Adrenal gland (tissue), 12 donors: ENCODE results near the gene HSPA9. TPM values are rescaled to one million over a fixed set of nuclear protein-coding genes. Genes with fewer than 3 reads are reported as not detected.
A peak's percentile ranks its signal among the peaks of the same experiment; 100 is the strongest.

Experiments
- DNase-seq, 7 donors: peaks; one replicate each; pipeline ENCODE4 v3.0.0-alpha.2; 2019 to 2020
- H3K27ac ChIP-seq, 5 donors: fragments of 200-600 bp; sonication (generic) in 4 of 5; 1 replicate in 3 of 5; 2 replicates in 2 of 5; pipeline versions ENCODE4 v1.5.1 to v1.8.0; 2016 to 2020; ENCODE audit warnings: mild to moderate bottlenecking in 1 of 5
- H3K27me3 ChIP-seq: fragments of 200-600 bp; 2 replicates; pipeline ENCODE4 v1.8.0; 2021
- H3K36me3 ChIP-seq, 2 donors: fragments of 200-600 bp; replicated peaks in 1 of 2; 1 replicate in 1 of 2; 2 replicates in 1 of 2; pipeline versions ENCODE4 v1.5.1 to v1.8.0; 2018 to 2022
- H3K4me1 ChIP-seq, 2 donors: fragments of 200-600 bp; replicated peaks in 1 of 2; 1 replicate in 1 of 2; 2 replicates in 1 of 2; pipeline versions ENCODE4 v1.5.1 to v1.8.0; 2018 to 2021
- H3K4me3 ChIP-seq, 4 donors: fragments of 200-600 bp; sonication (generic) in 3 of 4; one replicate each; pipeline ENCODE4 v1.5.1; 2016 to 2018
- H3K9me3 ChIP-seq, 3 donors: fragments of 200-600 bp; sonication (generic) in 1 of 3; replicated peaks in 1 of 3; 1 replicate in 2 of 3; 2 replicates in 1 of 3; pipeline versions ENCODE4 v1.5.1 to v1.8.0; 2016 to 2021
- CTCF ChIP-seq, 6 experiments: fragments of 450-650 bp in 4 of 6; fragments of 200-600 bp in 2 of 6; sonication (generic) in 1 of 6; IDR thresholded peaks; 1 replicate in 5 of 6; 2 replicates in 1 of 6; pipeline versions ENCODE4 v1.5.1 to v1.8.0; 2016 to 2021; ENCODE audit warnings: antibody characterized with exemption in 6 of 6, mild to moderate bottlenecking in 2 of 6, moderate library complexity in 1 of 6
- POLR2A ChIP-seq, 2 donors: fragments of 450-650 bp; IDR thresholded peaks; one replicate each; pipeline ENCODE4 v1.6.1; 2017; ENCODE audit warnings: antibody characterized with exemption in 2 of 2, mild to moderate bottlenecking in 2 of 2, moderate library complexity in 1 of 2
- WGBS, 4 donors: extraction: QIAGEN DNeasy Blood & Tissue Kit in 2 of 4; methylation state at CpG; one replicate each; pipeline versions ENCODE4 v1.1.5 to v1.1.7; 2013 to 2017; 5-methylcytosine and 5-hydroxymethylcytosine counted together
- intact Hi-C, 2 donors: fragments of 100-400 bp; cut with DNase I; formaldehyde crosslinking; loops; one replicate each; pipeline versions ENCODE4 v1.14.1 to v1.15.0; 2022 to 2023
- polyA plus RNA-seq, 3 donors: library from polyadenylated mRNA; stranded (reverse); fragments of 200-250 nt in 2 of 3; fragments of 350-450 nt in 1 of 3; fragmentation: Illumina TruSeq in 1 of 3; extraction: RNeasy Lipid Tissue Mini Kit (QIAGEN cat#74804) in 1 of 3; gene quantifications; one replicate each; pipeline ENCODE4 v1.2.3, GENCODE V29; 2013 to 2014
- total RNA-seq, 9 donors: library from RNA; depleted of rRNA in 4 of 9; stranded (reverse); fragments of >200 nt in 4 of 9; fragments of 120-200 nt in 1 of 9; fragmentation: NEBNext Ultra II Directional in 1 of 9; extraction: Animal tissue kit (Norgen Biotek cat#: 25700) in 1 of 9; gene quantifications; one replicate each; pipeline versions ENCODE4 v1.1.0 to v1.2.4, GENCODE V29; 2013 to 2023
- donor health status: healthy with polysubstance abuse.
- donor health status: Bipolar disorder and iron deficiency.
- donor health status: DM: yes; HTN: yes; CAD: no.
- donor health status: DM: no; HTN: no; CAD: no.
- donor health status: DM: no; HTN: no; CAD: no.
- donor health status: DM: yes; HTN: yes; CAD: no.

The HSPA9 gene
- total and polyA plus RNA-seq, 12 donors: 92.3 to 1,206 (median 501) TPM

- peak overlapping the region; percentile 96 to 100 (median 99) for H3K27ac ChIP-seq
- DNase-seq: no peak
- no peaks in the 10 kb centered on the region for H3K36me3 ChIP-seq
- no peaks in the 10 kb centered on the region for H3K9me3 ChIP-seq
- peaks cover 48 to 77% of the 10 kb centered on the region in 2 donors for H3K4me1 ChIP-seq
- intact Hi-C loops: loop anchor here in 1 of 2 donors (5.0 kb wide), 1 partner anchor 86 kb away; no protein-coding TSS in a partner anchor
- WGBS, 4 donors: 0% methylated on average over 7 to 12 of the region's 12 CpGs
- H3K27me3 ChIP-seq: no peaks in the 10 kb centered on the region
- TF ChIP-seq POLR2A (IDR thresholded peaks at IDR 0.05) (peak; percentile 74 to 86), CTCF (IDR thresholded peaks at IDR 0.05) (peak in 1 of 6 experiments; percentile 21)
- H3K4me3 ChIP-seq: peak overlapping the region; percentile 46 to 96 (median 76)
Measured at GRCh38 chr5:138543730-138544104, 31.5 kb downstream of the HSPA9 start.

DNA sequence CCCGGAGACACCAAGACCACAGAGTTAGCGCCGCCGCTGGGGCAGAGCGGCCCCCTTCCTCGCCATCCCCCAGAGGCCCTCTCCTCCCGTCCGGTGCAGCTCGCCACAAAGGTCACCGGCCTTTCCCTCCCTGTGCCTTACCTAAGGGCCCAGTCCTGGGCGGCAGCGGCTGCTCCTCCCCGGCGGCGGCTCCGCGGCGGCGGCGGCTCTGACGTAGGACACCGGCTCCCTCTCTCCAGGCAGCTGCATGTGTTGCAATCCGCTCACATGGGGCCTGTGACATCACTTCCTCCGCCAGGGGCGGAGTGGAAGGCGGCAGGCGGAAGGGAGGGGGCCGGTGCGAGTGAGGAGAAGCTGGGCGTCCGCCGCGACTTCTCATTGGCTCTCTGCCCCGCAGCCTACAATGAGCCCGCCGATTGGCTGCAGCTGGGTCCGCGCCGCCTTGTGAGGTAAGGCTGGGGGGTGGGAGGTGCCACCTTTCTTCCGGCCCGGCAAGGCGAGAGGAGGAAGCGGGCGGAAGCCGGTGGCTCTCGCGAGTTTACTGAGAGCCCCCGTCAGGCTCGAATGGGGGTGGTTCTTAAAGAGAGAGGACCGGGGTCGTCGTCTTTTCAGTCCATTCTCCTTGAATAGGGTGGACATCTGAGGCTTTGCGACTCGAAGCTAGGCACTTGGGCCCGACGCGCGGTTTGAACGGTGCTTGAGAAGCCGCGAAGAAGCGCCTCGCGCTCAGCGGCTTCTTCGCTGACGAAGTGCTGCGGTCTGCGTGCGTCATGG, 32.1 kb downstream of the HSPA9 start, which contains the start of gene ETF1:
Gene ETF1 (minus strand): TSS at position 281 of the 774 bp plus-strand sequence. CDS start 318 bp downstream, outside the sequence.
- peak within 1 kb of the TSS; percentile 96 to 100 (median 99) for H3K27ac ChIP-seq
- TF ChIP-seq POLR2A (IDR thresholded peaks at IDR 0.05) (peak; percentile 100), CTCF (IDR thresholded peaks at IDR 0.05) (peak in 2 of 6 experiments; percentile 22 to 24)
- no peaks in the 10 kb centered on the region for H3K36me3 ChIP-seq
- intact Hi-C loops: loop anchor here in 1 of 2 donors (5.0 kb wide), 1 partner anchor 86 kb away; no protein-coding TSS in a partner anchor
- H3K27me3 ChIP-seq: no peaks in the 10 kb centered on the region
- peak within 1 kb of the TSS; percentile 56 to 96 (median 94) for H3K4me3 ChIP-seq
- peak; percentile 100 for DNase-seq
- WGBS, 4 donors: 0 to 1% (median 0%) methylated on average over 43 to 70 of the region's 70 CpGs; no CpG with 5 or more reads in 1 of the 4 donors
- H3K4me1 ChIP-seq: peaks cover 48 to 78% of the 10 kb centered on the region in 2 donors
- no peaks in the 10 kb centered on the region for H3K9me3 ChIP-seq

DNA sequence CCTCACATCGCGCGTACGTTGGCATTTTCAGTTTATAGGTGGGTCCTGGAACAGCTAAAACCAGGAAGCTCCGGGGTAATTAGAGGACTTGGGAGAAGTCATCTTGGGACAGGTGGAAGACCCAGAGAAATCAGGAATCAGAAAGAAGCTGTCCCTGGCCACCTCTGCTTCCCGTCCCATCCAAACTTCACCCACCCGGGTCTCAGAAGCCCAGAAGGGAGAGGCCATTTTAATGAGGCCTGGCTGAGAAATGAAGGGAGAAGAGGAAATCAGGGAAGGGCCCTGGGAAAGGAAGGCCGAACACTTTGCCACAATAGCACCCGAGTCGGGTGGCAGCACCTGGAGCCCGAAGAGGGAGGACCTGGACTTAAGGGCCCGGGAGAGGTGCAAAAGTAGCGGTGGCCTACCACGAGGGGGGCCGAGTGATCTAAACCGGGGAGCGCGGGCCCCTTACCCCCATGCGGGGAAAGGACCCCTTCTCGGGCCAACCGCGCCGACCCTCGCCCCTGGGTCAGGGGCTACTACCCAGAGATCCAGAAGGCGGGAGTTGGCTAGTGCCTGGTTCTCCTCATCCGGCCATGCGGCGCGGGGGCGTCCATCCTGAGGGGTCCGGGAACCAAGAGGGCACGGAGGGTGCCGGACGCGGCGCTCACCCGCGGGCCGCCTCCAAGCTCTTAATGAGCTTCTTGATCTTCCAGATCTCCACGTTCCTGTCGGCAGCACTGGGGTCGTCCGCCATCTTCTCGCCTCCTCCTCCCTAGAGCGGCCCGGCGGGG, 32.8 kb downstream of the HSPA9 start:
- Histone ChIP-seq H3K4me1 (peaks cover 48 to 72% of the 10 kb centered on the region in 2 donors), H3K27ac (peak overlapping the region; percentile 90 to 100 (median 94)), H3K4me3 (peak overlapping the region; percentile 52 to 95 (median 80)), H3K9me3 (no peaks in the 10 kb centered on the region), H3K36me3 (no peaks in the 10 kb centered on the region), H3K27me3 (no peaks in the 10 kb centered on the region)
- TF ChIP-seq POLR2A (IDR thresholded peaks at IDR 0.05) (peak in 1 of 2 donors; percentile 13), CTCF (IDR thresholded peaks at IDR 0.05) (no peak)
- DNase-seq: no peak
- 0 to 1% (median 0%) methylated on average over 16 to 47 of the region's 47 CpGs for WGBS, 4 donors
- intact Hi-C loops: loop anchor here in 1 of 2 donors (5.0 kb wide), 1 partner anchor 85 kb away; no protein-coding TSS in a partner anchor
